ENCODE results near the gene VPS51.

DNA sequence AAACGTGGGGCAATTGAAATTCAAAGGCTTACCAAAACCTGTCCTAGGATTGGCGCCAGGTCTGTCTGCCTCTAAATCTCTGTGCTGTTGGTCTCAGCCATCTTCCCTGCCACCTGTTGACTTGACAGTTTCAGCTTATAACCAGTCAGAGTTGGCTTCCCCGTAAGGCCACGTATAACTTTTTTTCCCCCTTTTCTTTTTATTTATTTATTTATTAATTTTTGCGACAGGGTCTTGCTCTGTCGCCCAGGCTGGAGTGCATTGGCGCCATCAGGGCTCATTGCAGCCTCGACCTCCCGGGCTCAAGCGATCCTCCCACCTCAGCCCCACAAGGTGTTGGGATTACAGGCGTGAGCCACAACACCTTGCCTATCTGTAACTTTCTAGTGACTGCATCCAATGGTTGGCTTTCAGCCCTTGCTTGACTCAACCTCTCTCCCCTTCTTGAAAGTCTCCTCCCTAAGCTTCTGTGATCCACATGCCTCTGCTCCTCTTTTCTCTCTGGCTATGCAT lies 39.7 kb downstream of the VPS51 start:
- TF ChIP-seq, protein P1, sequence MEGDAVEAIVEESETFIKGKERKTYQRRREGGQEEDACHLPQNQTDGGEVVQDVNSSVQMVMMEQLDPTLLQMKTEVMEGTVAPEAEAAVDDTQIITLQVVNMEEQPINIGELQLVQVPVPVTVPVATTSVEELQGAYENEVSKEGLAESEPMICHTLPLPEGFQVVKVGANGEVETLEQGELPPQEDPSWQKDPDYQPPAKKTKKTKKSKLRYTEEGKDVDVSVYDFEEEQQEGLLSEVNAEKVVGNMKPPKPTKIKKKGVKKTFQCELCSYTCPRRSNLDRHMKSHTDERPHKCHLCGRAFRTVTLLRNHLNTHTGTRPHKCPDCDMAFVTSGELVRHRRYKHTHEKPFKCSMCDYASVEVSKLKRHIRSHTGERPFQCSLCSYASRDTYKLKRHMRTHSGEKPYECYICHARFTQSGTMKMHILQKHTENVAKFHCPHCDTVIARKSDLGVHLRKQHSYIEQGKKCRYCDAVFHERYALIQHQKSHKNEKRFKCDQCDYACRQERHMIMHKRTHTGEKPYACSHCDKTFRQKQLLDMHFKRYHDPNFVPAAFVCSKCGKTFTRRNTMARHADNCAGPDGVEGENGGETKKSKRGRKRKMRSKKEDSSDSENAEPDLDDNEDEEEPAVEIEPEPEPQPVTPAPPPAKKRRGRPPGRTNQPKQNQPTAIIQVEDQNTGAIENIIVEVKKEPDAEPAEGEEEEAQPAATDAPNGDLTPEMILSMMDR (CRISPR knock-in tag; IDR thresholded peaks at IDR 0.05), result no peak
- TF ChIP-seq, protein P2, sequence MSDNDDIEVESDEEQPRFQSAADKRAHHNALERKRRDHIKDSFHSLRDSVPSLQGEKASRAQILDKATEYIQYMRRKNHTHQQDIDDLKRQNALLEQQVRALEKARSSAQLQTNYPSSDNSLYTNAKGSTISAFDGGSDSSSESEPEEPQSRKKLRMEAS (IDR thresholded peaks at IDR 0.05), result no peak
- no peak for TF ChIP-seq ZFP41 (CRISPR knock-in tag; IDR thresholded peaks at IDR 0.05; ENCODE audit: borderline replicate concordance)
